HepG2 (cell line): ENCODE measurements around the gene KRTAP12-4. TPM values are rescaled to one million over a fixed set of nuclear protein-coding genes. Genes with fewer than 3 reads are reported as not detected.

ENCODE experiments used
- FOSL2 ChIP-seq: sonication (generic); formaldehyde crosslinking; IDR thresholded peaks from 2 replicates; pipeline ENCODE4 v1.4.0; 2020; ENCODE audit warnings: missing genetic modification reagents
- GATAD2A ChIP-seq: IDR thresholded peaks from 2 replicates; pipeline ENCODE4 v1.6.1; 2016
- HNF4A ChIP-seq: sonication (generic); formaldehyde crosslinking; IDR thresholded peaks from 2 replicates; pipeline ENCODE4 v1.4.0; 2020; ENCODE audit warnings: missing genetic modification reagents
- MAFF ChIP-seq: IDR thresholded peaks from 2 replicates; pipeline ENCODE4 v1.6.1; 2011; ENCODE audit warnings: low read depth, low read length, improper control_type of control experiment
- MAX ChIP-seq: IDR thresholded peaks from 2 replicates; pipeline ENCODE4 v1.6.1; 2012; ENCODE audit warnings: inconsistent platforms
- PATZ1 ChIP-seq: sonication (generic); formaldehyde crosslinking; IDR thresholded peaks from 2 replicates; pipeline ENCODE4 v1.4.0; 2020; ENCODE audit warnings: missing genetic modification reagents
- RERE ChIP-seq: IDR thresholded peaks from 2 replicates; pipeline ENCODE4 v1.6.1; 2016; ENCODE audit warnings: low read depth, missing genetic modification reagents, missing compliant biosample characterization
- SAFB2 ChIP-seq: sonication (generic); formaldehyde crosslinking; IDR thresholded peaks from 2 replicates; pipeline ENCODE4 v1.5.1; 2020; ENCODE audit warnings: missing genetic modification reagents, low read depth, mild to moderate bottlenecking, borderline replicate concordance
- SIN3B ChIP-seq: fragments of 150-350 bp; IDR thresholded peaks from 2 replicates; pipeline ENCODE4 v1.6.1; 2014; ENCODE audit warnings: low read length
- SP4 ChIP-seq: sonication (generic); formaldehyde crosslinking; IDR thresholded peaks from 2 replicates; pipeline ENCODE4 v1.8.1; 2023; ENCODE audit warnings: mild to moderate bottlenecking, missing genetic modification reagents
- THYN1 ChIP-seq: sonication (generic); formaldehyde crosslinking; IDR thresholded peaks from 2 replicates; pipeline ENCODE4 v1.8.1; 2023; ENCODE audit warnings: low read depth, mild to moderate bottlenecking, moderate library complexity, missing genetic modification reagents, borderline replicate concordance
- ZBTB33 ChIP-seq: sonication (generic); formaldehyde crosslinking; IDR thresholded peaks from 2 replicates; pipeline ENCODE4 v1.4.0; 2020; ENCODE audit warnings: missing genetic modification reagents
- ZNF275 ChIP-seq: sonication (generic); formaldehyde crosslinking; IDR thresholded peaks from 2 replicates; pipeline ENCODE4 v1.8.0; 2022; ENCODE audit warnings: missing genetic modification reagents, mild to moderate bottlenecking, inconsistent platforms, borderline replicate concordance
- ZNF460 ChIP-seq: sonication (generic); formaldehyde crosslinking; IDR thresholded peaks from 2 replicates; pipeline ENCODE4 v1.5.1; 2020; ENCODE audit warnings: missing genetic modification reagents, mild to moderate bottlenecking, borderline replicate concordance
- ZNF563 ChIP-seq: sonication (generic); formaldehyde crosslinking; IDR thresholded peaks from 2 replicates; pipeline ENCODE4 v1.8.0; 2022; ENCODE audit warnings: mild to moderate bottlenecking, moderate library complexity, missing genetic modification reagents
- ZNF598 ChIP-seq: sonication (generic); formaldehyde crosslinking; IDR thresholded peaks from 2 replicates; pipeline ENCODE4 v1.5.1; 2020; ENCODE audit warnings: mild to moderate bottlenecking, missing genetic modification reagents, borderline replicate concordance
- ZNF703 ChIP-seq: sonication (generic); formaldehyde crosslinking; IDR thresholded peaks from 2 replicates; pipeline ENCODE4 v1.5.1; 2020; ENCODE audit warnings: missing genetic modification reagents, mild to moderate bottlenecking, moderate library complexity, borderline replicate concordance
- ZNF710 ChIP-seq: sonication (generic); formaldehyde crosslinking; IDR thresholded peaks from 2 replicates; pipeline ENCODE4 v1.5.0; 2020; ENCODE audit warnings: mild to moderate bottlenecking, missing genetic modification reagents, borderline replicate concordance
- polyA plus RNA-seq, 8 experiments: library from polyadenylated mRNA; depleted of rRNA in 3 of 8; stranded (reverse) in 7 of 8; unstranded in 1 of 8; fragments of >200 nt; fragmentation: Illumina TruSeq in 4 of 8; extraction: Trizol in 4 of 8; gene quantifications; 2 replicates each; pipeline versions ENCODE4 v1.2.1 to v1.2.3, GENCODE V29; 2011 to 2016; ENCODE audit warnings: low read depth in 4 of 8, missing spikeins in 1 of 8, mixed read lengths in 1 of 8; ENCODE audit not compliant: insufficient read depth in 1 of 8
- total RNA-seq, 5 experiments: library from RNA; depleted of rRNA; stranded (reverse); fragments of >200 nt; fragmentation: Illumina TruSeq; extraction: Trizol; gene quantifications; 2 replicates each; pipeline ENCODE4 v1.2.3, GENCODE V29; 2016; ENCODE audit warnings: low read depth in 1 of 5

Gene KRTAP12-4
- total and polyA plus RNA-seq, 2 of the 13 experiments (the other 11 are each of a cell fraction or from before 2014, with no cell fraction given) = not detected

- TF ChIP-seq RERE (CRISPR knock-in tag) (no peak), ZNF703 (CRISPR knock-in tag) (no peak), ZNF710 (CRISPR knock-in tag) (no peak), ZNF563 (CRISPR knock-in tag) (peak; percentile 44; the same call in 1 of the 2 replicates), ZNF598 (CRISPR knock-in tag) (no peak), MAFF (no peak), ZNF460 (CRISPR knock-in tag) (no peak), ZNF275 (CRISPR knock-in tag) (no peak), ZBTB33 (CRISPR knock-in tag) (no peak), THYN1 (CRISPR knock-in tag) (no peak), SP4 (CRISPR knock-in tag) (no peak), SIN3B (no peak), GATAD2A (CRISPR knock-in tag) (no peak), FOSL2 (CRISPR knock-in tag) (no peak), MAX (peak; percentile 72), SAFB2 (CRISPR knock-in tag) (no peak), HNF4A (CRISPR knock-in tag) (no peak), PATZ1 (CRISPR knock-in tag) (no peak)
Observed at GRCh38 chr21:44653123-44653522, 1.3 kb downstream of the KRTAP12-4 start (continued).
